Activated CD8-positive, alpha-beta memory T cell treated with anti-CD3 and anti-CD28 coated beads, Interleukin-2, amount 10 ng/mL, durations not matched to agents 7 days and 5 days (primary cell): Measurements from ENCODE around the gene SDR42E2. TPM values are rescaled to one million over a fixed set of nuclear protein-coding genes. Genes with fewer than 3 reads are reported as not detected.
"Not testable (repeated sequence)": the region's sequence is repeated elsewhere in the genome, so short reads cannot be mapped to it uniquely, and the experiment has no call there.

Experiments used
- ATAC-seq: fragments of 150-1000 bp; cut with Tn5 transposase; one replicate; pipeline ENCODE4 v1.10.0; 2021; ENCODE audit warnings: moderate library complexity
- CTCF ChIA-PET: fragments of 350-600 bp; sonication (Branson Sonifier 250); formaldehyde crosslinking; loops from one replicate; lab custom pipeline; 2021; ENCODE audit warnings: antibody characterized with exemption; lab: Charles Lee
- DNase-seq: peaks from one replicate; pipeline ENCODE4 v3.0.0-alpha.2; 2020
- H3K27ac Mint-ChIP-seq: one replicate; pipeline ENCODE4 v1.8.0; 2021; ENCODE audit warnings: mild to moderate bottlenecking, mixed read lengths
- H3K27me3 Mint-ChIP-seq: one replicate; pipeline ENCODE4 v1.8.0; 2021; ENCODE audit warnings: mixed read lengths
- H3K36me3 Mint-ChIP-seq: one replicate; pipeline ENCODE4 v1.8.0; 2021; ENCODE audit warnings: mild to moderate bottlenecking, mixed read lengths
- H3K4me1 Mint-ChIP-seq: one replicate; pipeline ENCODE4 v1.8.0; 2021; ENCODE audit warnings: mixed read lengths
- H3K4me3 Mint-ChIP-seq: one replicate; pipeline ENCODE4 v1.8.0; 2021; ENCODE audit warnings: mild to moderate bottlenecking, moderate library complexity, mixed read lengths
- H3K9me3 Mint-ChIP-seq: one replicate; pipeline ENCODE4 v1.8.0; 2022; ENCODE audit warnings: low read depth, mixed read lengths
- total RNA-seq, 2 experiments: library from RNA; stranded (reverse); gene quantifications; one replicate each; pipeline ENCODE4 v1.2.3, GENCODE V29; 2021

The SDR42E2 gene
- total RNA-seq, 2 experiments from 2014 or later: 0.18 TPM; not detected in 1

- ATAC-seq (no peak), DNase-seq (no peak)
- CTCF ChIA-PET: no interaction called here
- Mint-ChIP-seq H3K4me3 (no peak overlapping the region), H3K4me1 (no peaks in the 10 kb centered on the region), H3K27ac (no peak overlapping the region), H3K9me3 (no peaks in the 10 kb centered on the region), H3K36me3 (no peaks in the 10 kb centered on the region), H3K27me3 (peaks cover 2% of the 10 kb centered on the region)
These were observed 23.3 kb upstream of the SDR42E2 start for GRCh38 chr16:22139008-22139407.

GRCh38 chr16:22139732-22140131 lies 22.6 kb upstream of the SDR42E2 start:
- DNase-seq: no peak
- Mint-ChIP-seq H3K27ac (no peak overlapping the region), H3K4me1 (no peaks in the 10 kb centered on the region), H3K4me3 (no peak overlapping the region), H3K9me3 (no peaks in the 10 kb centered on the region), H3K36me3 (no peaks in the 10 kb centered on the region), H3K27me3 (peaks cover 6% of the 10 kb centered on the region)
- CTCF ChIA-PET: interaction anchor here (0.6 kb wide), 1 partner anchor 113 kb away, joined by 5 read pairs; no protein-coding TSS in a partner anchor
- ATAC-seq: no peak

DNA sequence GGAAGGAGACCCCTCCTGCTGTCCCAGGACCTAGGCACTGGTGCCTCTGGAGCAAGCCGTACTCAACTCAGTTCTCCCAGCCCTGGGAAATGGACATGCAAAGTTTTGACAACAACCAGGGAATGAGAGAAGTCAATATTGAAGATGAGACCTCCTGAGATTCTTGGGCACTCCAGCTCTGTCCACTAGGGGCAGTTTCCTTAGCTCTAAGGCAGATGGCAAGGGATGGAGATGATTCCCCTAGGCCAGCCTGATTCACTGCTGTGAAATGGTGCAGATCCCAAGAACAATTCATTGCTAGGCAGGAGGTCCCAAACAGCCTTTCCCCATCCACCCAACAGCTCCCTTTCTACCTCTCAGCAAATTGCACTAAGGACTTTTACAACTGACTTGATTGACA lies 20.5 kb upstream of the SDR42E2 start:
- ATAC-seq: no peak
- no peaks in the 10 kb centered on the region for H3K4me1 Mint-ChIP-seq
- H3K9me3 Mint-ChIP-seq: no peaks in the 10 kb centered on the region
- no peak for DNase-seq
- H3K27ac Mint-ChIP-seq: no peak overlapping the region
- CTCF ChIA-PET: interaction anchor here (1.1 to 1.2 kb wide), 2 partner anchors 21 to 28 kb away, joined by 3 read pairs; no protein-coding TSS in a partner anchor
- no peak overlapping the region for H3K4me3 Mint-ChIP-seq
- H3K36me3 Mint-ChIP-seq: no peaks in the 10 kb centered on the region
- peaks cover 6% of the 10 kb centered on the region for H3K27me3 Mint-ChIP-seq

GRCh38 chr16:22144520-22144919 lies 17.8 kb upstream of the SDR42E2 start:
- CTCF ChIA-PET: no interaction called here
- H3K27ac Mint-ChIP-seq: no peak overlapping the region
- no peaks in the 10 kb centered on the region for H3K4me1 Mint-ChIP-seq
- H3K36me3 Mint-ChIP-seq: no peaks in the 10 kb centered on the region
- H3K4me3 Mint-ChIP-seq: no peak overlapping the region
- DNase-seq (no peak), ATAC-seq (no peak)
- H3K27me3 Mint-ChIP-seq: peaks cover 6% of the 10 kb centered on the region
- no peaks in the 10 kb centered on the region for H3K9me3 Mint-ChIP-seq

- DNase-seq: no peak
- no peak overlapping the region for H3K4me3 Mint-ChIP-seq
- no peaks in the 10 kb centered on the region for H3K9me3 Mint-ChIP-seq
- CTCF ChIA-PET: no interaction called here
- no peaks in the 10 kb centered on the region for H3K36me3 Mint-ChIP-seq
- no peaks in the 10 kb centered on the region for H3K4me1 Mint-ChIP-seq
- no peak for ATAC-seq
- H3K27ac Mint-ChIP-seq: no peak overlapping the region
- H3K27me3 Mint-ChIP-seq: peaks cover 3% of the 10 kb centered on the region
These were observed 14.5 kb upstream of the SDR42E2 start for GRCh38 chr16:22147853-22148252.

DNA sequence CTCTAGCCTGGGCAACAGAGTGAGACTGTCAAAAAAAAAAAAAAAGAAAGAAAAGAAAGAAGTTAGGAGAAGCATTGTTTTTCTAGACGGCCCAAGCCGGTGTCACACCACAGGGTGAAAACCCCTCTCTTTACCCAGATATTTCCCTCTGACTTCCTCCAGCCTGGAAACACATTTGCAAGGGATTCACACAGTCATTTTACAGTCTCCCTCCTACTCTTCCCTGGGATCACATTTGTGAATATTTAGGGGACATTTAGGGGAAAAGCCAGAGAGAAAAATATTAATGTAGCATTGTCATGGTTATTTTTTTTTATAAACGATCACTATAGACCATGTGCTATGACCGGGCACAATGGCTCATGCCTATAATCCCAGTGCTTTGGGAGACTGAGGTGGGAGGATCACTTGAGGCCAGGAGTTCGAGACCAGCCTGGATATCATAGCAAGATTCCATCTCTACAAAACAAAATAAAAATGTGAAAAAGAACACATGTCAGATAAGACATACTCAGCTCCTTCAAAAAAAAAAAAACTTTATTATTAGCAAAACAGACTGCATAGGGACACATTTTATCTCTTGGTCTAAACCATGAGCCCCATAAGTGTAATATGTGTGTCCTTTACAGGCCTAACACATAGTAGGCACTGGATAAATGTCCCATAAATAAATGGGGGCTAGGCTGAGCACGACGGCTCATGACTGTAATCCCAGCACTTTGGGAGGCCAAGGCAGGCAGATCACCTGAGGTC lies 10.9 kb upstream of the SDR42E2 start:
- peaks cover 2% of the 10 kb centered on the region for H3K27me3 Mint-ChIP-seq
- no peaks in the 10 kb centered on the region for H3K4me1 Mint-ChIP-seq
- DNase-seq (no peak), ATAC-seq (no peak)
- H3K36me3 Mint-ChIP-seq: no peaks in the 10 kb centered on the region
- H3K9me3 Mint-ChIP-seq: no peaks in the 10 kb centered on the region
- no peak overlapping the region for H3K27ac Mint-ChIP-seq
- CTCF ChIA-PET: no interaction called here
- H3K4me3 Mint-ChIP-seq: no peak overlapping the region

- Mint-ChIP-seq H3K36me3 (no peaks in the 10 kb centered on the region), H3K27me3 (peaks cover 2% of the 10 kb centered on the region), H3K4me1 (no peaks in the 10 kb centered on the region), H3K27ac (no peak overlapping the region), H3K9me3 (no peaks in the 10 kb centered on the region), H3K4me3 (no peak overlapping the region)
- DNase-seq: no peak
- CTCF ChIA-PET: interaction anchor here (1.4 kb wide), 1 partner anchor 75 kb away, joined by 3 read pairs; no protein-coding TSS in a partner anchor
- ATAC-seq: no peak
These were observed 10.0 kb upstream of the SDR42E2 start for GRCh38 chr16:22152316-22152715.

DNA sequence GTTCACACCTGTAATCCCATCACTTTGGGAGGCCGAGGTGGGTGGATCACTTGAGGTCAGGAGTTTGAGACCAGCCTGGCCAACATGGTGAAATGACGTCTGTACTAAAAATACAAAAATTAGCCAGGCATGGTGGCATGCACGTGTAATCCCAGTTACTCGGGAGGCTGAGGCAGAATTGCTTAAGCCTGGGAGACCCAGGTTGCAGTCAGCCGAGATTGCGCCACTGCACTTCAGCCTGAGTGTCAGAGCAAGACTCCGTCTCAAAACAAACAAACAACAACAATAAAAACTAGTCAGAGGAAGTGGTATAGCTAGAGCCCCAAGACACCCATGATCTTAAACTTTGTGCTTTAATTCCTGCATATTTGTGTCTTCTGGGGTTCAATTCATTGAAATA lies 9.2 kb upstream of the SDR42E2 start:
- not testable (repeated sequence) for H3K4me1 Mint-ChIP-seq, DNase-seq, H3K27ac Mint-ChIP-seq, H3K36me3 Mint-ChIP-seq, H3K9me3 Mint-ChIP-seq, H3K4me3 Mint-ChIP-seq, ATAC-seq, H3K27me3 Mint-ChIP-seq
- CTCF ChIA-PET: interaction anchor here (1.4 kb wide), 1 partner anchor 75 kb away, joined by 3 read pairs; no protein-coding TSS in a partner anchor

- Mint-ChIP-seq H3K27me3 (peaks cover 31% of the 10 kb centered on the region), H3K9me3 (peaks cover 5% of the 10 kb centered on the region), H3K4me1 (peaks cover 4% of the 10 kb centered on the region), H3K36me3 (peaks cover 5% of the 10 kb centered on the region), H3K4me3 (no peak overlapping the region), H3K27ac (no peak overlapping the region)
- CTCF ChIA-PET: no interaction called here
- no peak for DNase-seq
- no peak for ATAC-seq
These were observed 905 bp upstream of the SDR42E2 start for GRCh38 chr16:22161401-22161800.

GRCh38 chr16:22162656-22163009 lies 327 bp downstream of the SDR42E2 start:
- ATAC-seq (no peak), DNase-seq (no peak)
- CTCF ChIA-PET: no interaction called here
- H3K9me3 Mint-ChIP-seq: peaks cover 5% of the 10 kb centered on the region
- no peak overlapping the region for H3K27ac Mint-ChIP-seq
- peaks cover 31% of the 10 kb centered on the region for H3K27me3 Mint-ChIP-seq
- no peak overlapping the region for H3K4me3 Mint-ChIP-seq
- H3K36me3 Mint-ChIP-seq: peaks cover 5% of the 10 kb centered on the region
- peaks cover 4% of the 10 kb centered on the region for H3K4me1 Mint-ChIP-seq

DNA sequence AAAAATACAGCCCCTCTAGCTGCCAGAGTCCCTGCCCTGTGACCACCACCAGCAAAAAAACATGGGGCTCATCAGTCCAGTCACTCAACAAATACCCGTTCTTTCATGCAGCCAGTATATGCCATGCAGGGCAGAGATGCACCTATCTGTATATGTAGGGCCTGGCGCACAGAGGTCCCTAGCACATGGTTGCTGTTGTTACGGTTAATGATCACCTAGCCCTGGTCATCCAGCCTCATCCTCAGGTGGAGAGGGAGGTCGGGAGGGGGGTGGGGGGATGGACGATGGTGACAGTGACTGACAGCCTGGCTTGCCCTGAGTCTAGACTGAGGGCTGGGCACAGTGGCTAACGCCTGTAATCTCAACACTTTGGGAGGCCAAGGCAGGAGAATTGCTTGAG lies 1.5 kb downstream of the SDR42E2 start:
- Mint-ChIP-seq H3K4me1 (peaks cover 4% of the 10 kb centered on the region), H3K36me3 (peaks cover 5% of the 10 kb centered on the region), H3K27ac (no peak overlapping the region), H3K4me3 (no peak overlapping the region), H3K27me3 (peaks cover 31% of the 10 kb centered on the region), H3K9me3 (peaks cover 5% of the 10 kb centered on the region)
- no peak for DNase-seq
- CTCF ChIA-PET: no interaction called here
- no peak for ATAC-seq

GRCh38 chr16:22164482-22164881 lies 2.2 kb downstream of the SDR42E2 start:
- Mint-ChIP-seq H3K36me3 (peaks cover 5% of the 10 kb centered on the region), H3K27me3 (peaks cover 31% of the 10 kb centered on the region), H3K4me3 (no peak overlapping the region), H3K4me1 (peaks cover 4% of the 10 kb centered on the region), H3K9me3 (peaks cover 5% of the 10 kb centered on the region), H3K27ac (no peak overlapping the region)
- DNase-seq (no peak), ATAC-seq (no peak)
- CTCF ChIA-PET: no interaction called here

- Mint-ChIP-seq H3K36me3 (peaks cover 5% of the 10 kb centered on the region), H3K9me3 (peaks cover 5% of the 10 kb centered on the region), H3K27ac (no peak overlapping the region), H3K4me1 (peaks cover 4% of the 10 kb centered on the region), H3K4me3 (no peak overlapping the region), H3K27me3 (peaks cover 19% of the 10 kb centered on the region)
- ATAC-seq (no peak), DNase-seq (no peak)
- CTCF ChIA-PET: interaction anchor here (1.2 kb wide), 1 partner anchor 61 kb away, joined by 3 read pairs; no protein-coding TSS in a partner anchor
These were observed 3.4 kb downstream of the SDR42E2 start for GRCh38 chr16:22165508-22166285.

GRCh38 chr16:22171953-22172352 lies 9.6 kb downstream of the SDR42E2 start:
- Mint-ChIP-seq H3K4me1 (no peaks in the 10 kb centered on the region), H3K4me3 (no peak overlapping the region), H3K27ac (no peak overlapping the region), H3K27me3 (no peaks in the 10 kb centered on the region), H3K36me3 (no peaks in the 10 kb centered on the region), H3K9me3 (no peaks in the 10 kb centered on the region)
- ATAC-seq (no peak), DNase-seq (no peak)
- CTCF ChIA-PET: interaction anchor here (1.4 kb wide), 1 partner anchor 17 kb away, joined by 3 read pairs; no protein-coding TSS in a partner anchor
